H1 (cell line): ENCODE data around the gene LLGL2. TPM values are rescaled to one million over a fixed set of nuclear protein-coding genes. Genes with fewer than 3 reads are reported as not detected.

Source experiments
- KDM1A ChIP-seq: fragments of 200-600, 300-600 bp; sonication (generic); IDR thresholded peaks from 2 replicates; pipeline ENCODE4 v1.7.1; 2016; ENCODE audit warnings: mild to moderate bottlenecking, low read length, borderline replicate concordance
- NANOG ChIP-seq: IDR thresholded peaks from 2 replicates; pipeline ENCODE4 v1.6.1; 2011; ENCODE audit warnings: low read length, low read depth, mild to moderate bottlenecking, inconsistent platforms; ENCODE audit not compliant: insufficient read depth, poor library complexity, severe bottlenecking
- POU5F1 ChIP-seq: IDR thresholded peaks from 2 replicates; pipeline ENCODE4 v1.6.1; 2011; ENCODE audit warnings: low read depth, mild to moderate bottlenecking, low read length, moderate library complexity
- SIRT6 ChIP-seq: IDR thresholded peaks from one replicate; pipeline ENCODE4 v1.7.1; 2012; ENCODE audit warnings: low read length, inconsistent platforms
- TBP ChIP-seq: IDR thresholded peaks from 2 replicates; pipeline ENCODE4 v1.6.1; 2011; ENCODE audit warnings: low read depth, low read length, improper control_type of control experiment
- TEAD4 ChIP-seq: IDR thresholded peaks from 2 replicates; pipeline ENCODE4 v1.6.1; 2012; ENCODE audit warnings: low read depth, low read length, inconsistent platforms, mixed read lengths
- polyA plus RNA-seq, 7 experiments: library from polyadenylated mRNA; depleted of rRNA in 3 of 7; stranded (reverse) in 5 of 7; unstranded in 2 of 7; fragments of >200 nt in 5 of 7; fragments of 200-250 nt in 2 of 7; gene quantifications; 1 replicate in 5 of 7; 2 replicates in 1 of 7; 4 replicates in 1 of 7; pipeline versions ENCODE4 v1.2.1 to v1.2.3, GENCODE V29; 2011 to 2013; ENCODE audit warnings: missing spikeins in 2 of 7, mixed read lengths in 2 of 7
- total RNA-seq: library from RNA; stranded (reverse); fragmentation: NEBNext Ultra II Directional; extraction: Animal tissue kit (Norgen Biotek cat#: 25700); gene quantifications from 2 replicates; pipeline ENCODE4 v1.2.1, GENCODE V29; 2021

LLGL2 gene
- total and polyA plus RNA-seq, 2 of the 8 experiments (the other 6 are each of a cell fraction or from before 2014, with no cell fraction given), result 64.5 to 77.1 TPM

- TF ChIP-seq KDM1A (no peak), POU5F1 (no peak), TEAD4 (no peak), NANOG (no peak), SIRT6 (no peak), TBP (no peak)
Measured at GRCh38 chr17:75602644-75603043, 77.1 kb downstream of the LLGL2 start (continued).
